ENCODE results near the gene DRAM2.

DNA sequence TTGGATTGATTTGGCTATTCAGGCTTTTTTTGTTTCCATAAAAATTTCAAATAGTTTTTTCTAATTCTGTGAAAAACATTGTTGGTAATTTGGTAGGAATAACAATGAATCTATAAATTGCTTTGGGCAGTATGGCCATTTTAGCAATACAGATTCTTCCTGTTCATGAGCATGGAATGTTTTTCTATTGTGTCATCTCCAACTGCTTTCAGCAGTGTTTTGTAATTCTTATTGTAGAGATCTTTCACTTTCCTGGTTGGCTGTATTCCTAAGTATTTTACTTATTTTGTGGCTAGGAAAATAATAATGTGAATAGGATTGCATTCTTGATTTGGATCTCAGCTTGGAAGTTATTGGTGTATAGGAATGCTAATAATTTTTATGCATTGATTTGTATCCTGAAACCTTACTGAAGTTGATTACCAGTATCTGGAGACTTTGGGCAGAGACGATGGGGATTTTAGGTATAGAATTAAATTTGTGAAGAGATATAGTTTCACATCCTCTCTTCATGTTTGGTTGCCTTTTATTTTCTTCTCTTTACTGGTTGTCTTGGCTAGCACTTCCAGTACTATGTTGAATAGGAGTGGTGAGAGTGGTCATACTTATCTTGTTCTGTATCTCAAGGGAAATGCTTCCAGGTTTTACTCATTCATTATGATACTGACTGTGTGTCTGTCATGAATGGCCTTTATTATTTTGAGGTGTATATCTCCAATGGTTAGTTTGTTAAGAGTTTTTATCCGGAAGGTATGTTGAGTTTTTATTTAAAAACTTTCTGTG, 57.3 kb downstream of the DRAM2 start:
- TF ChIP-seq CTCF (IDR thresholded peaks at IDR 0.05) (no peak), MAX (IDR thresholded peaks at IDR 0.05; ENCODE audit: low read depth) (no peak), POLR2AphosphoS5 (IDR thresholded peaks at IDR 0.05; ENCODE audit: low read depth, low read length) (no peak), RXRA (IDR thresholded peaks at IDR 0.05; ENCODE audit: borderline replicate concordance, low read depth) (no peak), GABPA (IDR thresholded peaks at IDR 0.05; ENCODE audit: low read depth) (no peak; the same call in 1 of the 2 replicates), FOXM1 (IDR thresholded peaks at IDR 0.05; ENCODE audit: low read depth) (no peak), RCOR1 (IDR thresholded peaks at IDR 0.05; ENCODE audit: low read length) (no peak), SMC3 (IDR thresholded peaks at IDR 0.05; ENCODE audit: low read depth, low read length) (no peak), RAD21 (IDR thresholded peaks at IDR 0.05; ENCODE audit: low read length) (no peak)

Data from SK-N-SH (cell line).